Measurements from ENCODE around the gene WFDC10B. TPM values are rescaled to one million over a fixed set of nuclear protein-coding genes. Genes with fewer than 3 reads are reported as not detected.

The WFDC10B gene
- total and polyA plus RNA-seq, 4 donors = 1.5 to 2.0 (median 2.0) TPM; not detected in 1

GRCh38 chr20:45745015-45745414 is 40.2 kb upstream of the WFDC10B start:
- TF ChIP-seq CTCF (IDR thresholded peaks at IDR 0.05; ENCODE audit: control extremely low read depth, extremely low read depth) = no peak
- Histone ChIP-seq H3K27ac (ENCODE audit: low read depth in 1 of 2, low read length in 1 of 2) (no peak overlapping the region), H3K9me3 (ENCODE audit: control insufficient read depth in 4 of 4, insufficient read depth in 3 of 4, low read length in 3 of 4) (no peaks in the 10 kb centered on the region), H3K27me3 (ENCODE audit: control insufficient read depth in 3 of 3, insufficient read depth in 3 of 3, low read length in 2 of 3) (no peaks in the 10 kb centered on the region), H3K4me1 (ENCODE audit: control insufficient read depth in 5 of 5, insufficient read depth in 5 of 5, low read length in 5 of 5) (no peaks in the 10 kb centered on the region), H3K9ac (ENCODE audit: insufficient read depth in 1 of 2, low read length in 2 of 2) (no peak overlapping the region), H3K4me3 (no peak overlapping the region), H3K36me3 (ENCODE audit: control insufficient read depth in 4 of 4, insufficient read depth in 4 of 4, low read length in 4 of 4) (no peaks in the 10 kb centered on the region)
- no peak for ATAC-seq (ENCODE audit: insufficient read depth, low FRiP score)
- no peak for DNase-seq

- TF ChIP-seq CTCF (IDR thresholded peaks at IDR 0.05; ENCODE audit: control extremely low read depth, extremely low read depth) = no peak
- 90% methylated on average over 4 of the region's 4 CpGs for WGBS, 2 donors
- Histone ChIP-seq H3K27ac (ENCODE audit: low read depth in 1 of 2, low read length in 1 of 2) (no peak overlapping the region), H3K27me3 (ENCODE audit: control insufficient read depth in 3 of 3, insufficient read depth in 3 of 3, low read length in 2 of 3) (no peaks in the 10 kb centered on the region), H3K4me3 (no peak overlapping the region), H3K9me3 (ENCODE audit: control insufficient read depth in 4 of 4, insufficient read depth in 3 of 4, low read length in 3 of 4) (no peaks in the 10 kb centered on the region), H3K4me1 (ENCODE audit: control insufficient read depth in 5 of 5, insufficient read depth in 5 of 5, low read length in 5 of 5) (no peaks in the 10 kb centered on the region), H3K9ac (ENCODE audit: insufficient read depth in 1 of 2, low read length in 2 of 2) (no peak overlapping the region), H3K36me3 (ENCODE audit: control insufficient read depth in 4 of 4, insufficient read depth in 4 of 4, low read length in 4 of 4) (no peaks in the 10 kb centered on the region)
- ATAC-seq (ENCODE audit: insufficient read depth, low FRiP score) (no peak), DNase-seq (no peak)
Measured at GRCh38 chr20:45742596-45742995, 37.8 kb upstream of the WFDC10B start.

GRCh38 chr20:45735988-45736387 is 31.2 kb upstream of the WFDC10B start:
- DNase-seq (no peak), ATAC-seq (ENCODE audit: insufficient read depth, low FRiP score) (no peak)
- no peaks in the 10 kb centered on the region for H3K27me3 ChIP-seq (ENCODE audit: control insufficient read depth in 3 of 3, insufficient read depth in 3 of 3, low read length in 2 of 3)
- H3K27ac ChIP-seq (ENCODE audit: low read depth in 1 of 2, low read length in 1 of 2) = no peak overlapping the region
- WGBS, 2 donors = 89 to 96% methylated on average over 22 to 23 of the region's 23 CpGs
- no peaks in the 10 kb centered on the region for H3K36me3 ChIP-seq (ENCODE audit: control insufficient read depth in 4 of 4, insufficient read depth in 4 of 4, low read length in 4 of 4)
- no peak overlapping the region for H3K9ac ChIP-seq (ENCODE audit: insufficient read depth in 1 of 2, low read length in 2 of 2)
- no peak overlapping the region for H3K4me3 ChIP-seq
- no peak for TF ChIP-seq CTCF (IDR thresholded peaks at IDR 0.05; ENCODE audit: control extremely low read depth, extremely low read depth)
- H3K9me3 ChIP-seq (ENCODE audit: control insufficient read depth in 4 of 4, insufficient read depth in 3 of 4, low read length in 3 of 4) = peaks cover 0 to 12% (median 5%) of the 10 kb centered on the region in 4 donors
- H3K4me1 ChIP-seq (ENCODE audit: control insufficient read depth in 5 of 5, insufficient read depth in 5 of 5, low read length in 5 of 5) = no peaks in the 10 kb centered on the region

DNA sequence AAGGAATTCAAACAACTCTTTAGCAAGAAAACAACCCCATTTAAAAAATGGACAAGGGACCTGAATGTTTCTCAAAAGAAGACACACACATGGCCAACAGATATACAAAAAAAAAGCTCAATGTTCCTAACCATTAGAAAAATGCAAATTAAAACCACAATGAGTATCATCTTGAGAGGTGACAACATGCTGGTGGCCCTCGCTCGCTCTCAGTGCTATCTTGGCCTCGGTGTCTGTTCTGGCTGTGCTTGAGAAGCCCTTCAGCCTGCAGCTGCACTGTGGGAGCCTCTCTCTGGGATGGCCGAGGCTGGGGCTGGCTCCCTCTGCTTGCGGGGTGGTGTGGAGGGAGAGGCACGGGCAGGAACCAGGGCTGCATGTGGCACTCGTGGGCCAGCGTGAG is 30.7 kb upstream of the WFDC10B start:
- no peak for TF ChIP-seq CTCF (IDR thresholded peaks at IDR 0.05; ENCODE audit: control extremely low read depth, extremely low read depth)
- Histone ChIP-seq H3K4me1 (ENCODE audit: control insufficient read depth in 5 of 5, insufficient read depth in 5 of 5, low read length in 5 of 5) (no peaks in the 10 kb centered on the region), H3K27ac (ENCODE audit: low read depth in 1 of 2, low read length in 1 of 2) (no peak overlapping the region), H3K9ac (ENCODE audit: insufficient read depth in 1 of 2, low read length in 2 of 2) (no peak overlapping the region), H3K4me3 (no peak overlapping the region), H3K9me3 (ENCODE audit: control insufficient read depth in 4 of 4, insufficient read depth in 3 of 4, low read length in 3 of 4) (peaks cover 0 to 12% (median 5%) of the 10 kb centered on the region in 4 donors), H3K36me3 (ENCODE audit: control insufficient read depth in 4 of 4, insufficient read depth in 4 of 4, low read length in 4 of 4) (no peaks in the 10 kb centered on the region), H3K27me3 (ENCODE audit: control insufficient read depth in 3 of 3, insufficient read depth in 3 of 3, low read length in 2 of 3) (no peaks in the 10 kb centered on the region)
- ATAC-seq (ENCODE audit: insufficient read depth, low FRiP score) = no peak
- 86 to 94% methylated on average over 8 of the region's 8 CpGs for WGBS, 2 donors
- no peak for DNase-seq
